GM18505 (cell line): Measurements from ENCODE around the gene DNAAF1.

Experiments
- ATAC-seq: cut with Tn5 transposase; IDR thresholded peaks from one replicate; pipeline ENCODE4 v1.9.1; 2021; ENCODE audit not compliant: unreplicated experiment
- POLR2A ChIP-seq: IDR thresholded peaks from 4 replicates; pipeline ENCODE4 v1.6.1; 2011; ENCODE audit warnings: borderline replicate concordance; ENCODE audit not compliant: insufficient read depth, insufficient read length; ENCODE audit errors: extremely low read depth

The DNAAF1 gene

GRCh38 chr16:84179612-84180320 lies 34.7 kb downstream of the DNAAF1 start:
- no peak for ATAC-seq

GRCh38 chr16:84180519-84181140 lies 35.5 kb downstream of the DNAAF1 start:
- TF ChIP-seq POLR2A, result no peak
- no peak for ATAC-seq

More at GRCh38 chr16:84179612-84180320, 34.7 kb downstream of the DNAAF1 start:
- TF ChIP-seq POLR2A, result no peak

- ATAC-seq, result no peak
- TF ChIP-seq POLR2A, result no peak
These were observed 36.2 kb downstream of the DNAAF1 start for GRCh38 chr16:84181144-84181915.

GRCh38 chr16:84182104-84182503 lies 37.0 kb downstream of the DNAAF1 start:
- TF ChIP-seq POLR2A, result no peak
- no peak for ATAC-seq

GRCh38 chr16:84182680-84183571 lies 37.8 kb downstream of the DNAAF1 start:
- TF ChIP-seq POLR2A, result no peak
- ATAC-seq, result no peak

GRCh38 chr16:84183572-84183875 lies 38.4 kb downstream of the DNAAF1 start:
- no peak for ATAC-seq
- TF ChIP-seq POLR2A, result no peak

- TF ChIP-seq POLR2A, result no peak
- ATAC-seq, result no peak
These were observed 38.9 kb downstream of the DNAAF1 start for GRCh38 chr16:84183911-84184591.

GRCh38 chr16:84184775-84185174 lies 39.7 kb downstream of the DNAAF1 start:
- no peak for ATAC-seq
- TF ChIP-seq POLR2A, result no peak

GRCh38 chr16:84186685-84187437 lies 41.8 kb downstream of the DNAAF1 start, which contains the start of gene TAF1C:
TSS of gene TAF1C (minus strand) at chr16:84187057. CDS start at chr16:84184988, 2,069 bp downstream.
- TF ChIP-seq POLR2A, result peak; percentile 86

GRCh38 chr16:84190731-84191388 lies 45.8 kb downstream of the DNAAF1 start, which contains the start of gene ADAD2:
TSS of gene ADAD2 (plus strand) at chr16:84191157. CDS start at chr16:84191231, 74 bp downstream.
- no peak for TF ChIP-seq POLR2A
- no peak for ATAC-seq

More at GRCh38 chr16:84186685-84187437, 41.8 kb downstream of the DNAAF1 start, which contains the start of gene TAF1C:
- peak; percentile 94 for ATAC-seq

GRCh38 chr16:84191466-84191865 lies 46.4 kb downstream of the DNAAF1 start:
- ATAC-seq, result no peak
- no peak for TF ChIP-seq POLR2A
